ENCODE measurements around the gene CAST. TPM values are rescaled to one million over a fixed set of nuclear protein-coding genes. Genes with fewer than 3 reads are reported as not detected.

The CAST gene
- total RNA-seq, 2 experiments from 2014 or later = 197 to 200 TPM

DNA sequence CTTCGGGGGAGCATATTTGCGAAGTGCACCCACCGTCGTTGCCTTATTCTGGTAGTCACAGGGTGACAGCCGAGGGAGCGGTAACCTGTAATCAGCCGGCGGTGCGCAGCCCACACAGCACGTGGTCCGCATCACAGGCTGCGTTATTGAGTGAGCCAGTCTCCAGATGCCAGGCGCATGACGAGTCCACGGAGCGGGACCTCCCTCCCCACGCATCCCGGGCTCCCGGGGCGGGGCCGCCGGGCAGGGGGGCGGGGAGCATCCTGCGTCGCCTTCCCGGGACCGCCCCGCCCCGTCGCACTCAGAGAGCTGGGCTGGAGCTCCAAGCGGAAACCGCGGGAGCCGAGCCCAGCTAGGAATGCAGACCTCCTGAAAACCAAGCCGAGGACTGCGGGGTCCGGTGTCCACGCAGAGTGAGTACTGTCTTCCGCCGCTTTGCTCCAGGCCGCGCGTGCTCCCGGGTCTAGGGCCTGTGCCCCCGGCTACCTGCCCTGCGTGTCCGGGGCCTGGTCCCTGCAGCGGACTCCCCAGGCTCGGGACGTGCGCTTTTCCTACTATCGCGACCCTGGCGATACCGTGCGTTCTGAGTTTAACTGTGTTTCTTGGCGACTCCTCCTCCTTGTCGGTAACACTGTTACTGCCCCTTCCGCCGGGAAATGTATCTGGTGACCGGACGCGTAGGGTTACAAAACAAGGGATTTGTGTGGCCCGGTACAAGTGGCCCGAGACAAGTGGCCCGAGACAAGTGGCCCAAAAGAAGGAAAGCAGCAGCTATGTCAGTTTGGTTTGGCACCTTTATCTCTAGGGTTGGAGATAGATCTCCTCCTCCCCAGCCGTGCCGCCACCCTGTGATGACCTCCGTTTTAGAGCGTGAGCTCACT is 40.6 kb downstream of the CAST start:
- Mint-ChIP-seq H3K27ac (peak overlapping the region; percentile 87), H3K27me3 (no peaks in the 10 kb centered on the region), H3K4me1 (ENCODE audit: low read depth) (peaks cover 45% of the 10 kb centered on the region), H3K4me3 (peak overlapping the region; percentile 90), H3K9me3 (no peaks in the 10 kb centered on the region), H3K36me3 (ENCODE audit: low read depth) (peaks cover 14% of the 10 kb centered on the region)
- Histone ChIP-seq H3K27ac (ENCODE audit: low read depth in 1 of 2, low read length in 2 of 2) (peak overlapping the region; percentile 69 to 91), H3K36me3 (ENCODE audit: insufficient read depth, low read length) (peaks cover 19% of the 10 kb centered on the region), H3K4me1 (ENCODE audit: insufficient read depth, low read length) (peaks cover 23% of the 10 kb centered on the region), H3K9me3 (ENCODE audit: control insufficient read depth in 1 of 2, insufficient read depth in 1 of 2, low read length in 2 of 2) (no peaks in the 10 kb centered on the region), H3K27me3 (ENCODE audit: control insufficient read depth in 1 of 2, insufficient read depth in 2 of 2, low read length in 2 of 2) (no peaks in the 10 kb centered on the region), H3K4me3 (ENCODE audit: low read length) (peak overlapping the region; percentile 64)
- DNase-seq (peak; percentile 50 to 90 (median 70)), ATAC-seq (ENCODE audit: poor library complexity) (peak; percentile 81)
- ChIA-PET CTCF (interaction anchor here (0.6 to 3.5 kb wide), 7 partner anchors 13 to 459 kb away, joined by 3 to 9 read pairs (median 3); partner anchors contain the start of gene CAST), POLR2A (interaction anchor here (0.6 to 4.0 kb wide), 10 partner anchors 11 to 231 kb away, joined by 3 to 37 read pairs (median 3); partner anchors contain the start of genes CAST and ERAP1)
- TF ChIP-seq, protein P1, sequence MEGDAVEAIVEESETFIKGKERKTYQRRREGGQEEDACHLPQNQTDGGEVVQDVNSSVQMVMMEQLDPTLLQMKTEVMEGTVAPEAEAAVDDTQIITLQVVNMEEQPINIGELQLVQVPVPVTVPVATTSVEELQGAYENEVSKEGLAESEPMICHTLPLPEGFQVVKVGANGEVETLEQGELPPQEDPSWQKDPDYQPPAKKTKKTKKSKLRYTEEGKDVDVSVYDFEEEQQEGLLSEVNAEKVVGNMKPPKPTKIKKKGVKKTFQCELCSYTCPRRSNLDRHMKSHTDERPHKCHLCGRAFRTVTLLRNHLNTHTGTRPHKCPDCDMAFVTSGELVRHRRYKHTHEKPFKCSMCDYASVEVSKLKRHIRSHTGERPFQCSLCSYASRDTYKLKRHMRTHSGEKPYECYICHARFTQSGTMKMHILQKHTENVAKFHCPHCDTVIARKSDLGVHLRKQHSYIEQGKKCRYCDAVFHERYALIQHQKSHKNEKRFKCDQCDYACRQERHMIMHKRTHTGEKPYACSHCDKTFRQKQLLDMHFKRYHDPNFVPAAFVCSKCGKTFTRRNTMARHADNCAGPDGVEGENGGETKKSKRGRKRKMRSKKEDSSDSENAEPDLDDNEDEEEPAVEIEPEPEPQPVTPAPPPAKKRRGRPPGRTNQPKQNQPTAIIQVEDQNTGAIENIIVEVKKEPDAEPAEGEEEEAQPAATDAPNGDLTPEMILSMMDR (IDR thresholded peaks at IDR 0.05) = no peak
- intact Hi-C loops (cut with DNase I, micrococcal nuclease) = loop anchor here (1.0 to 5.0 kb wide), 2 partner anchors 40 to 41 kb away; partner anchors contain the start of gene CAST (in 1 of the 2)

DNA sequence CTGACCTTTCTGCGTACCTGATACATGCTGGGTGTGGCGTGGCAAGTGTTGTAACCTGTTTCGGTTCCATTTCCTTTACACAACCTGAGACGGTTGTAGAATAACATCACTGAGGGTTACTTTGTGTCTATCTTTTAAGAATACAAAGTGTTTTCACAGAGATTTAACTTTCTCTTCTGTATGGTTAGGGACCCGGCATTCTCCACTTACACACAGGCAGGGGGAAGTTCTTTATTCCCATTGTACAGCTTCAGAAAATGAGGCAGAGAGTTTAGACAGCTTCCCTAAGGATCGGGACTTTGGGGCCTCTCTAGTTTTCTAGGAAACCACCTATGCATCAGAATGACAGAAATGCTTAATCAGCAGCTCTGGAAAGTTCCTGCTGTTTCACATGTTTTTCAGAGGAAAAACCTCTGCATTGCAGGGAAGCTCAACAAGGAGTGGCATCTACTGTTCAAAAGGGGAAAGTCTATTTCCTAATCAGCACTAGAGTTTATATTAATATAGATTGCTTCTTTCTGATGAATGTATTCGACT is 41.3 kb downstream of the CAST start:
- peaks cover 12% of the 10 kb centered on the region for H3K36me3 ChIP-seq (ENCODE audit: insufficient read depth, low read length)
- H3K4me3 Mint-ChIP-seq = peak overlapping the region; percentile 89
- H3K27ac Mint-ChIP-seq = peak overlapping the region; percentile 87
- no peaks in the 10 kb centered on the region for H3K27me3 ChIP-seq (ENCODE audit: control insufficient read depth in 1 of 2, insufficient read depth in 2 of 2, low read length in 2 of 2)
- ChIA-PET POLR2A (interaction anchor here (0.6 to 4.0 kb wide), 10 partner anchors 10 to 230 kb away, joined by 3 to 37 read pairs (median 3); partner anchors contain the start of genes CAST and ERAP1), CTCF (interaction anchor here (0.6 to 3.5 kb wide), 6 partner anchors 12 to 49 kb away, joined by 3 to 9 read pairs (median 3); partner anchors contain the start of gene CAST)
- intact Hi-C loops (cut with DNase I, micrococcal nuclease) = loop anchor here (1.0 to 5.0 kb wide), 2 partner anchors 41 to 42 kb away; partner anchors contain the start of gene CAST (in 1 of the 2)
- TF ChIP-seq, protein P1 (IDR thresholded peaks at IDR 0.05) = no peak
- H3K27ac ChIP-seq (ENCODE audit: low read depth in 1 of 2, low read length in 2 of 2) = peak overlapping the region; percentile 69 to 91
- H3K36me3 Mint-ChIP-seq (ENCODE audit: low read depth) = peaks cover 10% of the 10 kb centered on the region
- no peaks in the 10 kb centered on the region for H3K9me3 ChIP-seq (ENCODE audit: control insufficient read depth in 1 of 2, insufficient read depth in 1 of 2, low read length in 2 of 2)
- peaks cover 23% of the 10 kb centered on the region for H3K4me1 ChIP-seq (ENCODE audit: insufficient read depth, low read length)
- peaks cover 52% of the 10 kb centered on the region for H3K4me1 Mint-ChIP-seq (ENCODE audit: low read depth)
- DNase-seq (peak in 5 of 14 experiments; percentile 38 to 84 (median 84)), ATAC-seq (ENCODE audit: poor library complexity) (peak; percentile 80)
- no peaks in the 10 kb centered on the region for H3K9me3 Mint-ChIP-seq
- H3K4me3 ChIP-seq (ENCODE audit: low read length) = peak overlapping the region; percentile 64
- no peaks in the 10 kb centered on the region for H3K27me3 Mint-ChIP-seq

- no peaks in the 10 kb centered on the region for H3K27me3 Mint-ChIP-seq
- Histone ChIP-seq H3K4me3 (ENCODE audit: low read length) (no peak overlapping the region), H3K36me3 (ENCODE audit: insufficient read depth, low read length) (peaks cover 12% of the 10 kb centered on the region), H3K4me1 (ENCODE audit: insufficient read depth, low read length) (peaks cover 23% of the 10 kb centered on the region), H3K27me3 (ENCODE audit: control insufficient read depth in 1 of 2, insufficient read depth in 2 of 2, low read length in 2 of 2) (no peaks in the 10 kb centered on the region), H3K9me3 (ENCODE audit: control insufficient read depth in 1 of 2, insufficient read depth in 1 of 2, low read length in 2 of 2) (no peaks in the 10 kb centered on the region), H3K27ac (ENCODE audit: low read depth in 1 of 2, low read length in 2 of 2) (peak overlapping the region in 1 of 2 donors; percentile 91)
- TF ChIP-seq, protein P1 (IDR thresholded peaks at IDR 0.05) = no peak
- peak overlapping the region; percentile 89 for H3K4me3 Mint-ChIP-seq
- H3K36me3 Mint-ChIP-seq (ENCODE audit: low read depth) = peaks cover 9% of the 10 kb centered on the region
- H3K9me3 Mint-ChIP-seq = no peaks in the 10 kb centered on the region
- DNase-seq (no peak), ATAC-seq (ENCODE audit: poor library complexity) (no peak)
- POLR2A ChIA-PET = interaction anchor here (1.2 to 4.0 kb wide), 5 partner anchors 9 to 109 kb away, joined by 3 to 37 read pairs (median 4); partner anchors contain the start of genes CAST and ERAP1
- H3K27ac Mint-ChIP-seq = peak overlapping the region; percentile 87
- peaks cover 57% of the 10 kb centered on the region for H3K4me1 Mint-ChIP-seq (ENCODE audit: low read depth)
- CTCF ChIA-PET = interaction anchor here (1.3 to 3.5 kb wide), 3 partner anchors 12 to 41 kb away, joined by 3 to 9 read pairs (median 3); partner anchors contain the start of gene CAST
- intact Hi-C loops (cut with DNase I, micrococcal nuclease) = loop anchor here (1.0 to 5.0 kb wide), 2 partner anchors 42 to 43 kb away; partner anchors contain the start of gene CAST (in 1 of the 2)
These were observed 41.8 kb downstream of the CAST start for GRCh38 chr5:96703995-96704394.

All from CD4-positive, alpha-beta T cell (primary cell).